Stomach (tissue), 4 donors: ENCODE data around the gene CERS6.

Experiments
- CTCF ChIP-seq, 7 experiments: fragments of 450-650 bp in 4 of 7; fragments of 200-600 bp in 3 of 7; sonication (generic) in 3 of 7; IDR thresholded peaks; one replicate each; pipeline ENCODE4 v1.5.1; 2016 to 2019; ENCODE audit warnings: antibody characterized with exemption in 7 of 7, control low read depth in 2 of 7, mild to moderate bottlenecking in 1 of 7
- POLR2A ChIP-seq, 4 donors: fragments of 450-650 bp; IDR thresholded peaks; one replicate each; pipeline ENCODE4 v1.6.1; 2016; ENCODE audit warnings: antibody characterized with exemption in 4 of 4, control low read depth in 2 of 4, mild to moderate bottlenecking in 1 of 4, moderate library complexity in 1 of 4
- POLR2AphosphoS5 ChIP-seq, 3 donors: sonication (generic); formaldehyde crosslinking; IDR thresholded peaks; one replicate each; pipeline ENCODE4 v1.6.1; 2016; ENCODE audit warnings: antibody characterized with exemption in 3 of 3

- TF ChIP-seq CTCF (IDR thresholded peaks at IDR 0.05) (no peak), POLR2A (IDR thresholded peaks at IDR 0.05) (no peak), POLR2AphosphoS5 (IDR thresholded peaks at IDR 0.05) (no peak)
Measured at GRCh38 chr2:168713325-168713724, 257.3 kb downstream of the CERS6 start.
